IPS DF 4.7 (cell line): Measurements from ENCODE around the gene PFDN1.
A peak's percentile ranks its signal among the peaks of the same experiment; 100 is the strongest.

ENCODE experiments used
- DNase-seq: peaks from one replicate; pipeline ENCODE4 v3.0.0-alpha.2; 2013; ENCODE audit warnings: low spot score; ENCODE audit errors: extremely low read depth

Gene PFDN1

DNA sequence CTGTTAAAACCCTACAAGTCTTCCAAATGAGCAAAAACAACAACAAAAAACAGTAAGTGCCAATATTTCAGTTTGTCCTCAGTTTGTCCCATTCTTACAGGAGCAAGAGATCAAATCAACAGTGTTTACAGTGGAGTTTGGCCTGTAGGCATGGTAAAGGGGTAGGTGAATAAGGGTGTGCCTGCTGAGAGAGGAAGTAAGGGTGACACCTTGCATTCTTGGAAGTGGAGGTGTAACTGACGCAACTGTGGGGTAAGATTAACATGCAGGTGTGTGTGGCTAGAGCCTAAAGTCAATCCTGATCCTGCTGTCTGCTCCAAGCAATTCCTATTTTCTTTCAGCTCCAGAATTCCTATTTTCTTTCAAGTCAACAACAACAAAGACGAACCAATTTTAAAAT lies 43.4 kb downstream of the PFDN1 start:
- DNase-seq = no peak

DNA sequence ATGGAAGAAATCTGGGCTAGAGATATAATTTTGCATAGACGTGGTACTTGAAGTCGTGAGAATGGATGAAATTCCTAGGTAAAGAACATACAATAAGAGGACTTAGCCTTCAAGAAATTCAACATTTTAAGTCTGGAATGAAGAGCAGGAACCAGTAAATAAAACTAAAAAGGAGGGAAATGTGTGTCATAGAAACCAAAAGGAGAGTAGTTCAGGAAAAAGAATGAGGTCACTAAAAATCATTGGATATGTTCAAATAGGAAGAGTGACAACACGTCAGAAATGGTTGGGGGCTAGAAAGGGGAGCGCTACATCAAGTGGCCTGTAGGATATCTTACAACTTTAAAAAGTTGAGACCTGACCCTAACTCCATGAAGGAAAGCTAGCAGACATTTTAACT lies 44.0 kb downstream of the PFDN1 start:
- no peak for DNase-seq

- DNase-seq = no peak
Measured at GRCh38 chr5:140258016-140258415, 44.9 kb downstream of the PFDN1 start.

- no peak for DNase-seq
Measured at GRCh38 chr5:140256726-140257125, 46.2 kb downstream of the PFDN1 start.

- DNase-seq = no peak
Measured at GRCh38 chr5:140255460-140256157, 47.3 kb downstream of the PFDN1 start.

- DNase-seq = no peak
Measured at GRCh38 chr5:140253985-140254384, 48.9 kb downstream of the PFDN1 start.

DNA sequence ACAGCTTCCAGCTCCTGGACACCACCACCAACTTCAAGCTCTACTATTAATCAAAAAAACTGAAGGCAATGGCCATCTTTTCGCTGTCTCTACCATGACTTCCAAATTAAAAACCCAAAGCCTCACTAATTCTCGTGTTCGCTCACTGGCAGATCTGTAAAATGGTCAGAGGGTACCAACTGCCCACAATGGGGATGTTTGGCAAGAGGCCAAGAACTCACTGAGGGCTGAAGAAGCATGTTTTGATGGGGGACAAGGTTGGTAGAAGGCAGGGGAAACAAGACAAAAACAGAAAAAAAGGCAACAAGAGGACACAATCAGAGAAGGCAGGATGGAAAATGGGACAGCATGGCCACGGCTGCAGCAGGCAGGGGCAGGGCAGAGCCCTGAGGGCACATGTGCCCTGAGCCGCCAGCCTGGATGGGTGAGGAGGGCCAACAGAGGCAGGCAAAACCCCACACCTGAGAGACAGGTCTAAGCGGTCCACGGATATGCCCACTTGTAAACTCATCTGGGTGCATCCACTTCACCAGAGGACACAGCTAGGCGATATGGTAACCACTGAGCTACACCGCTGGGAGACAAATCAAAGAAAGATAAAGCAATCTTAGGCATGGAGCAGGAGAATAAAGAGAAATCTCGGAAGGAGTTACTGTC lies 50.3 kb downstream of the PFDN1 start:
- DNase-seq = no peak

GRCh38 chr5:140251527-140251973 lies 51.4 kb downstream of the PFDN1 start:
- DNase-seq = no peak

GRCh38 chr5:140250386-140250785 lies 52.5 kb downstream of the PFDN1 start:
- no peak for DNase-seq

- no peak for DNase-seq
Measured at GRCh38 chr5:140249536-140249935, 53.4 kb downstream of the PFDN1 start.

GRCh38 chr5:140248414-140248813 lies 54.5 kb downstream of the PFDN1 start:
- no peak for DNase-seq

DNA sequence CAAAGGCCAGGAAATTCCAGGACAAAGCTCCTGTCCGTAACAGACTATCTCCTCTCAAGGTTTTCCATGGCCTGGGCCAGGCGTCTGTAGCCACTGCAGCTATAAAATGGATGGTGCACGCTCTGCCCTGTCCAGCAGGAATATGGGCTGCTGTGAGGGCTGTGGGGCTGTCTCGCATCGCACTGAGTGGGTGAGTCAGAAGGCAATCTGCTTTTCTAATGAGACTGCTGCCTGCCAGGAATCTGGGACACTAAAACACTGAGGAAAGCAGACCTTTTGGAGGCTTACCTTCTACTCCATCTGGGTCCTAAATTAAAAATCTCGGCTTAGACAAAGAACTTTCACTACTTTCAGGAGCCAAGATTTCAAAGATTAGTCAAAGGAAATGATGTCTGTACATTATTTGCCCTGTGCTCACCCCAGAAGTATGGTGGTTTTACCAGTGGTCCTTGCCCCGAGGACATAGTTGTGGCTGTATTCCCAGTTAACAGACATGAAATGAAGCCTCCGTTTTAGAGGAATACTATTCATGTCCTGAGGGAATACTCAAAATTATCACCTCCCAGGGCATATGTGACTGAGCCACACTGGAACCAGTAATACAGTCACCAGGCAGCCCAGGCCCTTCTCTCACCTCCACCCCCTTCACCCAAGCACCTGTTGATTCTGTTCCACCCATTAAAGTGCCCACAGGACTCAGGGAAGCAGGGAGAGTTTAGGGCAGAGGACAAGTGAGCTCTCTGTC lies 56.4 kb downstream of the PFDN1 start:
- DNase-seq = no peak

GRCh38 chr5:140245926-140246325 lies 57.0 kb downstream of the PFDN1 start:
- no peak for DNase-seq

GRCh38 chr5:140245341-140245740 lies 57.6 kb downstream of the PFDN1 start:
- DNase-seq = no peak

GRCh38 chr5:140244525-140245025 lies 58.3 kb downstream of the PFDN1 start:
- no peak for DNase-seq

DNA sequence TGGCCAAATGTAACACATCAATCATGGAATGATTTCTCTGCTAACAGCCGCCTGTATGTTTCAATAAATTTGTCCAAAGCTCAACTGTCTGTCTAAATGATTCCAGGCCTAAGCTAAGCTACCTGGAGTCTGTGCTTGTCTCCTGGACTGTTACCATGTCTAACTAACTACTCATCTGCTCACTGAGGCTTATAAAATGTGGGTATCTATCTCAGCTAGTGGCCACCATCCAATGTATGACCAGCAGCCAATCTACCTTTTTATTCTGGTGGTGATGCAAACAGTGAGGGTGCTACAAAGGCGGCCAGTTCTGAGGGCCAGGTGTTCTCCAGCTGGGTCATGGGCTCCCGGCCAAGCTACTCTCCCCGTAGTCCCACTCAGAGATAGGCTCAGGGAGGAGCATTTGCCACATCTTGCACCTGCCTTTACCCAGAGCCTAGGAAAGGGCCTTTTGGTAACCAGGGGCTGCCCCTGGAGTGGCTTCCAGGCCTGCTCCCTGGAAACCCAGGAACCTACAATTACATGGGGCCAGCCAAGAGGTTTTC lies 59.1 kb downstream of the PFDN1 start:
- DNase-seq = no peak

- no peak for DNase-seq
Measured at GRCh38 chr5:140242890-140243585, 59.9 kb downstream of the PFDN1 start.

DNA sequence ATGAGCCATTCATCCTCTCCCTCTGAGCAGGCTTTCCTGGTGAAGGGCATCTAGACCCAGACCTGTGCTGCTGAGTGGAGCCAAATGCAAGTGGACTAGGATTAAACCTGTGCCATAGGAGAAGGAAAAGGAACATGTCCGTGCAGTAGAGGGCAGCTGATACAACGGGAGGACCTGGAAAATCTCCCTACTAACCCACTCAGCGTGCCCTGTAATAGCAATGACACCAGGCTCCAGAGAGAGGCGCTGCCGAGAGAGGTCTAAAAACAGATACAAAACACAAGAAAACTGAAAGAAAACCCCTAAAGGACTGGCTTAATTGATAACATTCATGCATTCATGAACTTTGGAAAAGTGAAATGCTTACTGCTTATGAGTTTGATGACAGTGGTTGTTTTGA lies 60.8 kb downstream of the PFDN1 start:
- no peak for DNase-seq

GRCh38 chr5:140240987-140241706 lies 61.8 kb downstream of the PFDN1 start:
- no peak for DNase-seq

DNA sequence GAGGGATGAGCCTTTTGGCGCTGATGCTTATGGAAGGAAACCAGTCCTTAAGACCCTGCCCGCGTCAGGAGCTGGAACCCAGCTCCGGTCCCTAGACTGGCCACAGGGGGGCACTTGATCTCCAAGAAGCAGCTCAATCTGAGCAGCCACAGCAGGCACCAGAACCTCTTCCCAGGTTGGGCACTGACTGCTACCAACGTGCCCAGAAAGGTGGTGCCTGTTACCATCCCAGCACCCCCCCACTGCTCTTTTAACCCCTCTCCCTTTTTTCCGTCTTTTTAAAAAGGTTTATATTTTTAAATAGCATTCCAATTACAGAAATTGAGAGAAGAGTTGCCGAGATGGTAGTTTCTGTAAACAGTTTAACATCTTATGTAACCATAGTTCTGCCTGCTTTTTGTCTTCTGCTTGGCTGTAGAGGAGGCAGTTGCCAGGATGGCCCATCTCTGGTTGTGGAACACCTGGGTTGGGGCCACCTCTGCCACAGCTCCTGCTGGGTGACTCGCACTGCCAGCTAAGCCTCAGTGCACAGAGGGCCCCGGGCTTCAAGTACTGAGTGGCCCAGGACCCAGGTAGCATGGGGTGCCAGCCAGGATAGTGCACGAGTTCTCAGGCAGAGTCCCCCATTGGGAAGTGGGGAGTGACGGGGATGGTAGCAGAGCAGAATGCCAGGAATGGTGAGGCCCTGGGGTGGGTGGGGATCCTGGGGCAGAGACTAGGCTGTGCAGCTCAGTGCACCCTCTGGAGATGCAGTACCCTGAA lies 62.8 kb downstream of the PFDN1 start:
- DNase-seq = peak; percentile 36
